T-helper 9 cell (primary cell): ENCODE data around the gene INSL3.
"Not testable (repeated sequence)": the region's sequence is repeated elsewhere in the genome, so short reads cannot be mapped to it uniquely, and the experiment has no call there.

Source experiments
- DNase-seq: peaks from one replicate; pipeline ENCODE4 v3.0.0-alpha.2; 2020

The INSL3 gene

GRCh38 chr19:17780781-17781180 is 40.5 kb downstream of the INSL3 start:
- no peak for DNase-seq

DNA sequence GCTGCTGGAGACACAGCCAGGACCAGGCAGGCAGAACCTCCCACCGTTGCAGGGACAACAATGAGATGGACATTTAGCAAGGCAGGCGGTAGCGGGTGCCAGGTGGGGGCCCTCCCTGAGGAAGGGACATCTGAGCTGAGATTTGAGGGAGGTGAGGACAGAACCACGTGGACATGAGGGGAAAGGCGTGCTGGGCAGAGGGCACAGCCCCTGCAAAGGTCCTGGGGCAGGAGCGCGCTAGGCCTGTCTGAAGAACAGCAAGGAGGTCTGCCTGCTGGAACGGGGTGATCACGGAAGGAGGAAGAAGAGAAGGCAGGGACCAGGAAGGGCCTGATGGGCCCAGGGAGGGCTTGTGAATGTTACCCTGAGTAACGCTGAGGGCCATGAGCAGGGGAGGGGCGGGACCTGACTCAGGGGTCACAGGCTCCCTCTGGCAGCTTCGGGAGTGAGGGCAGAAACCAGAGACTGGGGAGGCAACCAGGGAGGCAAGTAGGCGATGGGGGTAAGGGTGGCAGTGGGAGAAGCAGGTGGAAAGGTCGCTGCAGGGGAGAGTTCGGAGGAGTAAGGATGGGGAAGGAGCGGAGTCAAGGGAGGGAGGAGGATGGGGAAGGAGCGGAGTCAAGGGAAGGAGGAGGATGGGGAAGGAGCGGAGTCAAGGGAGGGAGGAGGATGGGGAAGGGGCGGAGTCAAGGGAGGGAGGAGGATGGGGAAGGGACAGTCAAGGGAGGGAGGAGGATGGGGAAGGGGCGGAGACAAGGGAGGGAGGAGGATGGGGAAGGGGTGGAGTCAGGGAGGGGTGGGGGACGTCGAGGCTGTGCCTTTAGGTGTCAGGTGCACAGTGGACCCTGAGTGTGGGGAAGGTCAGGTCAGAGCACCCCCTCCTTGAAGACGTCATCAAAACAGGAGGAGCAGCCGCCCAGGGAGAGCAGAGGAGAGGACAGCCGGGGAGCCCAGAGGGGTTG is 42.1 kb downstream of the INSL3 start:
- no peak for DNase-seq

GRCh38 chr19:17778251-17778967 is 42.9 kb downstream of the INSL3 start:
- DNase-seq = no peak

DNA sequence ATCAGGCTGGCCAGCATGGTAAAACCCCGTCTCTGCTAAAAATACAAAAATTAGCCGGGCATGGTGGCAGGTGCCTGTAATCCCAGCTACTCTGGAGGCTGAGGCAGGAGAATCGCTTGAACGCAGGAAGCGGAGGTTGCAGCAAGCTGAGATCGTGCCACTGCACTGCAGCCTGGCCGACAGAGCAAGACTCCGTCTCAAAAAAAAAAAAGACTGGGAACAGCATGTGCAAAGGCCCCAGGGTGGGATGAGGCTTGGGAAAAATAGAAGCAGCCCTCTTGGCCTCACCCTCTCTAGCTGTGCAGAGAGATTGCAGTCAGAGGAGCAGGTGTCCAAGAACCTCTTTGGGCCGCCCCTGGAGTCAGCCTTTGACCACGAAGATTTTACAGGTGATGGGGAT is 43.5 kb downstream of the INSL3 start:
- not testable (repeated sequence) for DNase-seq

GRCh38 chr19:17775991-17776803 is 45.1 kb downstream of the INSL3 start:
- DNase-seq = no peak

DNA sequence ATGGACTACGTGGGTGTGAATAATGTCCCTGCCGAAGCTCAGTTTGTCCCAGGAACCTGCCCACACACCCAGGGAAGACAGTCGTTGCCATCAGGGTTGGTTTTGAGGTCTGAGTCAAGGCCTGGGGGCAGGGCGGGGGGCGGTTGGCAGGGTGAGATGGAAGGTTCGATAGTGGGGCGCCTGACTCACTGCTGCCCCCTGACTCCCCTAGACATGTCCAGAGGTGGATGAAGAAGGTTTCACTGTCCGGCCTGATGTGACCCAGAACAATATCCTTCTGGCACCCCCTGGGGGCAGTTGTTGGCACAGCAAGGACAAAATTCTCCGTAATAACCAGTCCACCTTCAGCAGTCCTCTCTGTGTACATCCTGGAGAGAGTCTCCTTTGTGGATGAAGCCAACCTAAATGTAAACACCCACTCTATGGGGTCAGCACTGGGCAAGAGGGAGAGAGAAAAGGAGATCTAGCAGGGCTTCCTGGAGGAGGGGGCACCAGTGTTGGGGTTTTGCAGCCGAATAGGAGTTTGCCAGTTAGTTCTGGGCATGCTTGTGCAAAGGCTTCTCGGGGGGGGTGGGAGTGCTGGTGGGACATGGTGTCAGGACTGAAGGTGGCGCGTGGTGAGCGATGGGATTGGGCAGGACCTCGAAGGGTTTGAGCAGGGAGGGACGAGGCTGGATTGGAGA is 45.9 kb downstream of the INSL3 start:
- DNase-seq = peak; percentile 21

DNA sequence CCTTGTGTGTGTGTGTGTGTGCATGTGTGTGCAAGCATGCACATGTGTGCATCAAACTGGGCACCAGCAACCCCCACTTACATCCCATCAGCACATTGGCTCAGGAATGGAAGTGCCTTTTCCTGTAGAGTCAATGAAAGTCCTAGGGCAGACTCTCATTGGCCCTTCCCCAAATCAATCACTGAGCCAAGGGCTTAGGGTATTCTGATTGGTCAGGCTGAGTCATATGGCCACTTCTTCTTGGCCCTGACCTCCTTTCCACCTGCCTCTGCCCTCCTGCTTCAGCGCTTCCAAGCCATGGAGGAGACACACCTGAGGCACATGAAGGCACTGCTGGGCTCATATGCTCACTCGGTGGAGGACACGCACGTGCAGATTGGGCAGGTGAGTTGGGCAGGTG is 49.1 kb downstream of the INSL3 start:
- no peak for DNase-seq

GRCh38 chr19:17770613-17771012 is 50.7 kb downstream of the INSL3 start:
- DNase-seq = no peak

DNA sequence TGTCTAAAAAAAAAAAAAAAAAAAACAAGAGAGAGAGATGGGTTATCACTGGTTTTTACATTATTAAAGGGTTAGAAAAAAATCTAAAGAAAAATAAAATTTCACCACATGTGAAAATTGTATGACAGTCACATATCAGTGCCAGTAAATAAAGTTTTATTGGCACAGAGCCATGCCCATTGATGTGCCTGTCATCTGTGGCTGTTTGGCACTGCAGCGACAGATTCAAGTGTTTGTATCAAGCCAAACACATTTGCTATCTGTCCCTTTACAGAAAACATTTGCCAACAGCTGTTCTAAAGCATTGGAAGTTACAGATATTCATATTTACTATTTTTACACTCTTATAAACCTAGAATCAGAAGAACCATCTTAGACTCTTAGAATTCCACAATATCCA is 53.8 kb downstream of the INSL3 start:
- DNase-seq = no peak

- no peak for DNase-seq
Measured at GRCh38 chr19:17766543-17767131, 54.7 kb downstream of the INSL3 start.
